A549 (cell line): Measurements from ENCODE around the gene RPS24.

ENCODE experiments used
- CEBPB ChIP-seq, 2 experiments: fragments of >200 bp in 1 of 2; sonication (Bioruptor Twin) in 1 of 2; formaldehyde crosslinking in 1 of 2; IDR thresholded peaks; 2 replicates each; pipeline ENCODE4 v1.6.1; 2012 to 2016
- CHD2 ChIP-seq: fragments of 150-350 bp; IDR thresholded peaks from 2 replicates; pipeline ENCODE4 v1.6.1; 2014; ENCODE audit warnings: low read length; ENCODE audit not compliant: partially characterized antibody
- CHD4 ChIP-seq: fragments of 200-600 bp; sonication (generic); IDR thresholded peaks from 2 replicates; pipeline ENCODE4 v1.6.1; 2016; ENCODE audit warnings: antibody characterized with exemption, mild to moderate bottlenecking, borderline replicate concordance
- FOSL2 ChIP-seq, 2 experiments: fragments of 450-650 bp in 1 of 2; fragments of >200 bp in 1 of 2; sonication (Bioruptor Twin) in 1 of 2; formaldehyde crosslinking; IDR thresholded peaks; 2 replicates each; pipeline versions ENCODE4 v1.5.0 to v1.6.1; 2016 to 2020; ENCODE audit warnings: mild to moderate bottlenecking in 1 of 2, moderate library complexity in 1 of 2
- JUN ChIP-seq, 2 experiments: fragments of >200 bp; sonication (Bioruptor Twin); formaldehyde crosslinking; IDR thresholded peaks; 2 replicates in 1 of 2; 3 replicates in 1 of 2; pipeline ENCODE4 v1.6.1; 2016 to 2017
- MAZ ChIP-seq: fragments of 150-350 bp; IDR thresholded peaks from 2 replicates; pipeline ENCODE4 v1.6.1; 2014; ENCODE audit warnings: antibody characterized with exemption, low read depth, low read length, borderline replicate concordance
- MYC ChIP-seq: IDR thresholded peaks from 2 replicates; pipeline ENCODE4 v1.6.1; 2012; ENCODE audit warnings: mild to moderate bottlenecking, inconsistent platforms, low read length, improper control_type of control experiment, borderline replicate concordance
- POLR2A ChIP-seq: IDR thresholded peaks from 2 replicates; pipeline ENCODE4 v1.6.1; 2012; ENCODE audit warnings: mild to moderate bottlenecking, low read length
- RAD21 ChIP-seq, 2 experiments: fragments of >200 bp in 1 of 2; sonication (Bioruptor Twin) in 1 of 2; formaldehyde crosslinking in 1 of 2; IDR thresholded peaks in 1 of 2; conservative IDR thresholded peaks in 1 of 2; 2 replicates in 1 of 2; 3 replicates in 1 of 2; pipeline ENCODE4 v1.6.1; 2012 to 2018; ENCODE audit warnings: inconsistent platforms in 1 of 2
- SMC3 ChIP-seq: fragments of >200 bp; sonication (Bioruptor Twin); formaldehyde crosslinking; IDR thresholded peaks from 3 replicates; pipeline ENCODE4 v1.6.1; 2018; ENCODE audit warnings: inconsistent platforms
- ZFP36 ChIP-seq: fragments of 450-650 bp; IDR thresholded peaks from 2 replicates; pipeline ENCODE4 v1.6.1; 2014; ENCODE audit warnings: borderline replicate concordance; ENCODE audit not compliant: partially characterized antibody
- TF ChIP-seq, protein P1 (sequence below): IDR thresholded peaks from 2 replicates; pipeline ENCODE4 v1.6.1; 2012; ENCODE audit warnings: low read depth, borderline replicate concordance
- TF ChIP-seq, protein P2 (sequence below): fragments of >200 bp; sonication (Bioruptor Twin); formaldehyde crosslinking; IDR thresholded peaks from 3 replicates; pipeline ENCODE4 v1.5.1; 2016

DNA sequence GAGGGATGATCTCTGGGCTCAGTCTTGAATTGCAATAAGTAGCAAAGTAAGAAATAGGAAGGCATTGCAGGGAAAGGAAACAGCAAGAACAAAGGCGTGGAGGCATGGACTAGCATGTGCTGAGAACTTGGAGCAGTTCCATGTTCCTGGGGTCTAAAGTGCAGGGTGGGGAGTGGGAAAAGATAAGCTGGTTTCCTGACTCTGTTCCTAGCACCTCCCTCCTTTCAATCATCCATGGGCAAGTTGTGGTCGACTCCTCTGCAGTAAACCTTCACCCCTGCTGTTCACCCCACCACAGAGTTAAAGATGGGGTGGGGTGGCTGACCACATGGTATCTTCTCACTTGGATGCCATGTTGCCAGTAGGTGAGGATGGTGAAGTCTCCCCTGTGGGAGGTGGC is 29.6 kb downstream of the RPS24 start:
- TF ChIP-seq RAD21 (conservative IDR thresholded peaks at IDR 0.05 in 1 of 2, IDR thresholded peaks at IDR 0.05 in 1 of 2) (no peak), ZFP36 (no peak), CHD4 (no peak), JUN (IDR thresholded peaks at IDR 0.05) (no peak), MYC (no peak), CHD2 (no peak), CEBPB (IDR thresholded peaks at IDR 0.05) (no peak), FOSL2 (IDR thresholded peaks at IDR 0.05) (no peak), FOSL2 (CRISPR knock-in tag; IDR thresholded peaks at IDR 0.05) (no peak), MAZ (no peak), SMC3 (no peak), POLR2A (no peak)
- TF ChIP-seq, protein P1, sequence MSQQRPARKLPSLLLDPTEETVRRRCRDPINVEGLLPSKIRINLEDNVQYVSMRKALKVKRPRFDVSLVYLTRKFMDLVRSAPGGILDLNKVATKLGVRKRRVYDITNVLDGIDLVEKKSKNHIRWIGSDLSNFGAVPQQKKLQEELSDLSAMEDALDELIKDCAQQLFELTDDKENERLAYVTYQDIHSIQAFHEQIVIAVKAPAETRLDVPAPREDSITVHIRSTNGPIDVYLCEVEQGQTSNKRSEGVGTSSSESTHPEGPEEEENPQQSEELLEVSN: no peak
- TF ChIP-seq, protein P2, sequence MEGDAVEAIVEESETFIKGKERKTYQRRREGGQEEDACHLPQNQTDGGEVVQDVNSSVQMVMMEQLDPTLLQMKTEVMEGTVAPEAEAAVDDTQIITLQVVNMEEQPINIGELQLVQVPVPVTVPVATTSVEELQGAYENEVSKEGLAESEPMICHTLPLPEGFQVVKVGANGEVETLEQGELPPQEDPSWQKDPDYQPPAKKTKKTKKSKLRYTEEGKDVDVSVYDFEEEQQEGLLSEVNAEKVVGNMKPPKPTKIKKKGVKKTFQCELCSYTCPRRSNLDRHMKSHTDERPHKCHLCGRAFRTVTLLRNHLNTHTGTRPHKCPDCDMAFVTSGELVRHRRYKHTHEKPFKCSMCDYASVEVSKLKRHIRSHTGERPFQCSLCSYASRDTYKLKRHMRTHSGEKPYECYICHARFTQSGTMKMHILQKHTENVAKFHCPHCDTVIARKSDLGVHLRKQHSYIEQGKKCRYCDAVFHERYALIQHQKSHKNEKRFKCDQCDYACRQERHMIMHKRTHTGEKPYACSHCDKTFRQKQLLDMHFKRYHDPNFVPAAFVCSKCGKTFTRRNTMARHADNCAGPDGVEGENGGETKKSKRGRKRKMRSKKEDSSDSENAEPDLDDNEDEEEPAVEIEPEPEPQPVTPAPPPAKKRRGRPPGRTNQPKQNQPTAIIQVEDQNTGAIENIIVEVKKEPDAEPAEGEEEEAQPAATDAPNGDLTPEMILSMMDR: no peak
